B cell (primary cell): ENCODE data around the gene MAGIX. TPM values are rescaled to one million over a fixed set of nuclear protein-coding genes. Genes with fewer than 3 reads are reported as not detected.
"Not testable (repeated sequence)": the region's sequence is repeated elsewhere in the genome, so short reads cannot be mapped to it uniquely, and the experiment has no call there.

Experiments used
- ATAC-seq: fragments of 200-7000 bp; cut with Tn5 transposase; one replicate; pipeline ENCODE4 v1.10.0; 2021; ENCODE audit warnings: low read depth, mild to moderate bottlenecking, moderate number of reproducible peaks, moderate library complexity
- CTCF ChIA-PET: fragments of 350-600 bp; sonication (Branson Sonifier 250); formaldehyde crosslinking; loops from one replicate; lab custom pipeline; 2021; ENCODE audit warnings: antibody characterized with exemption, inconsistent platforms; lab: Charles Lee
- POLR2A ChIA-PET: fragments of 350-600 bp; sonication (Branson Sonifier 250); formaldehyde crosslinking; loops from one replicate; lab custom pipeline; 2021; ENCODE audit warnings: antibody characterized with exemption; lab: Charles Lee
- DNase-seq: peaks from one replicate; pipeline ENCODE4 v3.0.0; 2013
- H2AFZ ChIP-seq: 2 replicates; pipeline ENCODE4 v1.6.1; 2012; ENCODE audit warnings: mild to moderate bottlenecking, low read depth, low read length; ENCODE audit not compliant: insufficient read depth, poor library complexity, severe bottlenecking
- H3K27ac ChIP-seq, 2 donors: 1 replicate in 1 of 2; 2 replicates in 1 of 2; pipeline ENCODE4 v1.5.1; 2012 to 2013; ENCODE audit warnings: low read length in 2 of 2, mild to moderate bottlenecking in 2 of 2, moderate library complexity in 1 of 2
- H3K27me3 ChIP-seq, 4 experiments: fragments of 200-600 bp in 1 of 4; sonication (generic) in 1 of 4; replicated peaks in 1 of 4; 1 replicate in 2 of 4; 2 replicates in 2 of 4; pipeline versions ENCODE4 v1.6.1 to v1.7.0; 2013 to 2016; ENCODE audit warnings: low read length in 3 of 4, mild to moderate bottlenecking in 2 of 4, mixed read lengths in 1 of 4, moderate library complexity in 1 of 4; ENCODE audit not compliant: insufficient read depth in 4 of 4, control insufficient read depth in 3 of 4; ENCODE audit errors: control extremely low read depth in 1 of 4
- H3K36me3 ChIP-seq, 2 experiments: replicated peaks in 1 of 2; 1 replicate in 1 of 2; 2 replicates in 1 of 2; pipeline versions ENCODE4 v1.6.1 to v1.7.1; 2013; ENCODE audit warnings: low read length in 1 of 2; ENCODE audit not compliant: insufficient read depth in 2 of 2, control insufficient read depth in 1 of 2; ENCODE audit errors: control extremely low read depth in 1 of 2, extremely low read depth in 1 of 2
- H3K4me1 ChIP-seq, 2 donors: fragments of 200-600 bp in 1 of 2; sonication (generic) in 1 of 2; 1 replicate in 1 of 2; 2 replicates in 1 of 2; pipeline versions ENCODE4 v1.5.1 to v1.6.1; 2013 to 2017; ENCODE audit warnings: low read length in 2 of 2; ENCODE audit not compliant: control insufficient read depth in 2 of 2, insufficient read depth in 2 of 2
- H3K4me2 ChIP-seq: replicated peaks from 2 replicates; pipeline ENCODE3; 2012; ENCODE audit warnings: mild to moderate bottlenecking, low read depth, low read length; ENCODE audit not compliant: poor library complexity, severe bottlenecking
- H3K4me3 ChIP-seq, 5 experiments: fragments of 200-600 bp in 1 of 5; sonication (generic) in 1 of 5; 1 replicate in 3 of 5; 2 replicates in 2 of 5; pipeline versions ENCODE4 v1.5.1 to v1.7.0; 2011 to 2016; ENCODE audit warnings: low read length in 4 of 5, mild to moderate bottlenecking in 4 of 5, low read depth in 2 of 5, control low read depth in 1 of 5, moderate library complexity in 1 of 5; ENCODE audit not compliant: insufficient read depth in 1 of 5; ENCODE audit errors: control extremely low read depth in 1 of 5, extremely low read depth in 1 of 5
- H3K79me2 ChIP-seq: fragments of 200-600 bp; sonication (generic); one replicate; pipeline ENCODE4 v1.6.0; 2016; ENCODE audit warnings: low read length; ENCODE audit not compliant: control insufficient read depth, insufficient read depth
- H3K9ac ChIP-seq: fragments of 200-600 bp; sonication (generic); 2 replicates; pipeline ENCODE4 v1.6.1; 2017; ENCODE audit warnings: mild to moderate bottlenecking, low read length, moderate library complexity
- H3K9me3 ChIP-seq, 3 donors: one replicate each; pipeline versions ENCODE4 v1.6.1 to v1.7.1; 2013; ENCODE audit warnings: low read length in 2 of 3; ENCODE audit not compliant: control insufficient read depth in 2 of 3, insufficient read depth in 1 of 3; ENCODE audit errors: control extremely low read depth in 1 of 3
- H4K20me1 ChIP-seq: 2 replicates; pipeline ENCODE4 v1.6.0; 2012; ENCODE audit warnings: mild to moderate bottlenecking, low read length; ENCODE audit not compliant: insufficient read depth, control insufficient read depth, poor library complexity, severe bottlenecking
- H3K27ac Mint-ChIP-seq: one replicate; pipeline ENCODE4 v1.8.0; 2021; ENCODE audit warnings: mixed read lengths
- H3K27me3 Mint-ChIP-seq: one replicate; pipeline ENCODE4 v1.8.0; 2021; ENCODE audit warnings: mixed read lengths
- H3K4me1 Mint-ChIP-seq: one replicate; pipeline ENCODE4 v1.8.0; 2021; ENCODE audit warnings: mixed read lengths
- H3K4me3 Mint-ChIP-seq: one replicate; pipeline ENCODE4 v1.8.0; 2021; ENCODE audit warnings: mixed read lengths
- H3K9me3 Mint-ChIP-seq: one replicate; pipeline ENCODE4 v1.8.0; 2022; ENCODE audit warnings: mixed read lengths; ENCODE audit not compliant: insufficient read depth
- CTCF ChIP-seq: fragments of 200-600 bp; IDR thresholded peaks from one replicate; pipeline ENCODE4 v1.8.0; 2022; ENCODE audit warnings: antibody characterized with exemption, mild to moderate bottlenecking
- EZH2 ChIP-seq: IDR thresholded peaks from 2 replicates; pipeline ENCODE4 v1.6.1; 2012; ENCODE audit warnings: borderline replicate concordance, low read depth, mild to moderate bottlenecking, moderate library complexity, low read length; ENCODE audit not compliant: insufficient read depth, poor library complexity, severe bottlenecking
- WGBS: methylation state at CpG from one replicate; pipeline ENCODE4 v1.1.5; 2013; ENCODE audit warnings: missing lambda C conversion rate; ENCODE audit not compliant: insufficient coverage; 5-methylcytosine and 5-hydroxymethylcytosine counted together
- intact Hi-C: fragments of 100-400 bp; cut with micrococcal nuclease; formaldehyde crosslinking; loops from one replicate; pipeline ENCODE4 v1.10.0; 2022
- polyA plus RNA-seq: library from polyadenylated mRNA; depleted of rRNA; stranded (reverse); fragments of >200 nt; gene quantifications from 2 replicates; pipeline ENCODE4 v1.2.3, GENCODE V29; 2012
- total RNA-seq, 2 donors: library from RNA; stranded (reverse); fragments of 120-200 nt in 1 of 2; gene quantifications; 1 replicate in 1 of 2; 2 replicates in 1 of 2; pipeline versions ENCODE4 v1.2.3 to v1.2.4, GENCODE V29; 2013 to 2022

The MAGIX gene
- total and polyA plus RNA-seq, 2 donors (not counting 1 experiment from before 2014, with no cell fraction given) = 1.2 to 2.4 TPM

GRCh38 chrX:49129427-49129826 is 33.1 kb upstream of the MAGIX start:
- H3K27ac Mint-ChIP-seq = peak overlapping the region; percentile 32

GRCh38 chrX:49132275-49132674 is 30.3 kb upstream of the MAGIX start:
- H3K27ac ChIP-seq, H3K36me3 ChIP-seq, H3K4me3 Mint-ChIP-seq, H3K27me3 ChIP-seq, DNase-seq, CTCF ChIA-PET, intact Hi-C loops, H3K27ac Mint-ChIP-seq, H3K9me3 ChIP-seq, H3K27me3 Mint-ChIP-seq, H3K4me3 ChIP-seq, H2AFZ ChIP-seq, H3K4me1 ChIP-seq, ATAC-seq, H3K9ac ChIP-seq, H3K79me2 ChIP-seq, H3K4me2 ChIP-seq, H3K9me3 Mint-ChIP-seq, POLR2A ChIA-PET, H4K20me1 ChIP-seq, H3K4me1 Mint-ChIP-seq: not testable (repeated sequence)
- no CpG with 5 or more reads among the region's 7 CpGs for WGBS

More at GRCh38 chrX:49129427-49129826, 33.1 kb upstream of the MAGIX start:
- Histone ChIP-seq H3K9me3 (no peaks in the 10 kb centered on the region), H3K27ac (no peak overlapping the region), H3K79me2 (no peaks in the 10 kb centered on the region), H3K4me3 (no peak overlapping the region), H3K4me1 (peaks cover 0 to 5% of the 10 kb centered on the region in 2 donors), H3K27me3 (no peaks in the 10 kb centered on the region), H3K36me3 (no peaks in the 10 kb centered on the region), H2AFZ (no peak overlapping the region), H4K20me1 (no peaks in the 10 kb centered on the region), H3K4me2 (no peak overlapping the region), H3K9ac (no peak overlapping the region)
- Mint-ChIP-seq H3K27me3 (no peaks in the 10 kb centered on the region), H3K4me1 (peaks cover 5% of the 10 kb centered on the region), H3K4me3 (no peak overlapping the region), H3K9me3 (no peaks in the 10 kb centered on the region)
- 0% methylated on average over 2 of the region's 4 CpGs for WGBS
- intact Hi-C loops = loop anchor here (10.0 kb wide), 1 partner anchor 1475 kb away; the partner anchor contains the start of genes ELK1 and UXT
- ChIA-PET CTCF (no interaction called here), POLR2A (no interaction called here)
- ATAC-seq = peak; percentile 51
- DNase-seq = peak; percentile 40
- TF ChIP-seq CTCF = no peak
- TF ChIP-seq EZH2 = no peak
